ENCODE measurements around the gene ZNF839.
A peak's percentile ranks its signal among the peaks of the same experiment; 100 is the strongest.

ZNF839 gene

DNA sequence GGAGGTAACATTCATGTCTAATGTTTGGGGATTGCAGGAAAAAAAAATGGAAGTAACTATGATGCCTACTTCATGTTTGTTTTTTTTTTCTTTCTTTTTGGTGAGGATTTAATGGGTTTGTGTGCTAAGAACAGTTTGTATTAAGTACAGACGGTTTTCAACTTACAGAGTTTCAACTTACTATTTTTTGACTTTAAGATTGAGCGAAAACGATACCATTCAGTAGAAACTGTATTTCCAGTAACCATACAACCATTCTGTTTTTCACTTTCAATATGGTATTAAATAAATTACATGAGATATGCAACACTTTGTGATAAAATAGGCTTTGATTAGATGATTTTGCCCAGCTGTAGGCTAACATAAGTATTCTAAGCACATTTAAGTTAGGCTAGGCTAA, 53.6 kb downstream of the ZNF839 start:
- H3K4me3 ChIP-seq (ENCODE audit: low read length in 2 of 2), result no peak overlapping the region
- no peak overlapping the region for H3K9ac ChIP-seq (ENCODE audit: low read depth in 1 of 2, low read length in 2 of 2)
- no peak overlapping the region for H3K27ac ChIP-seq (ENCODE audit: low read depth in 2 of 2, low read length in 2 of 2)
- H3K36me3 ChIP-seq (ENCODE audit: control insufficient read depth in 2 of 2, insufficient read depth in 2 of 2, low read length in 2 of 2), result peaks cover 6 to 10% of the 10 kb centered on the region in 2 donors
- H3K9me3 ChIP-seq (ENCODE audit: control insufficient read depth in 2 of 2, low read length in 2 of 2), result no peaks in the 10 kb centered on the region
- H3K4me1 ChIP-seq (ENCODE audit: control insufficient read depth in 2 of 2, insufficient read depth in 2 of 2, low read length in 2 of 2), result no peaks in the 10 kb centered on the region
- no peaks in the 10 kb centered on the region for H3K27me3 ChIP-seq (ENCODE audit: control insufficient read depth in 2 of 2, insufficient read depth in 2 of 2, low read length in 2 of 2)

DNA sequence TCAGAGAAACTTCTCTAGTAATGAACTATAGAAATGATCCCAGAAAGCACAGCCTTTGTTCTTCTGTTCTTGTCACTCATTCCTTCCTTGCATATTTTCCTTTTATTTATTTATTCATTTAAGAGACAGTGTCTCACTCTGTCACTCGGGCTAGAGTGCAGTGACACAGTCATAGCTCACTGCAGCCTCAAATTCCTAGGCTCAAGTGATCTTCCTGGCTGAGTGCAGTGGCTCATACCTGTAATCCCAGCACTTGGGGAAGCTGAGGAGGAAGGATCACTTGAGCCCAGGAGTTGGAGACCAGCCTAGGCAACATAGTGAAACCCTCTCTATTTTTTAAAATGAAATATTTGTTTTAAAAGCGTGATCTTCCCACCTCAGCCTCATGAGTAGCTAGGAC, 54.7 kb downstream of the ZNF839 start:
- no peaks in the 10 kb centered on the region for H3K9me3 ChIP-seq (ENCODE audit: control insufficient read depth in 2 of 2, low read length in 2 of 2)
- H3K9ac ChIP-seq (ENCODE audit: low read depth in 1 of 2, low read length in 2 of 2), result no peak overlapping the region
- H3K4me1 ChIP-seq (ENCODE audit: control insufficient read depth in 2 of 2, insufficient read depth in 2 of 2, low read length in 2 of 2), result no peaks in the 10 kb centered on the region
- H3K4me3 ChIP-seq (ENCODE audit: low read length in 2 of 2), result no peak overlapping the region
- H3K27me3 ChIP-seq (ENCODE audit: control insufficient read depth in 2 of 2, insufficient read depth in 2 of 2, low read length in 2 of 2), result no peaks in the 10 kb centered on the region
- H3K27ac ChIP-seq (ENCODE audit: low read depth in 2 of 2, low read length in 2 of 2), result no peak overlapping the region
- peaks cover 8 to 14% of the 10 kb centered on the region in 2 donors for H3K36me3 ChIP-seq (ENCODE audit: control insufficient read depth in 2 of 2, insufficient read depth in 2 of 2, low read length in 2 of 2)

GRCh38 chr14:102375119-102375518, 55.6 kb downstream of the ZNF839 start:
- no peaks in the 10 kb centered on the region for H3K9me3 ChIP-seq (ENCODE audit: control insufficient read depth in 2 of 2, low read length in 2 of 2)
- no peak overlapping the region for H3K9ac ChIP-seq (ENCODE audit: low read depth in 1 of 2, low read length in 2 of 2)
- H3K36me3 ChIP-seq (ENCODE audit: control insufficient read depth in 2 of 2, insufficient read depth in 2 of 2, low read length in 2 of 2), result peaks cover 11 to 16% of the 10 kb centered on the region in 2 donors
- H3K4me3 ChIP-seq (ENCODE audit: low read length in 2 of 2), result no peak overlapping the region
- H3K27ac ChIP-seq (ENCODE audit: low read depth in 2 of 2, low read length in 2 of 2), result no peak overlapping the region
- H3K4me1 ChIP-seq (ENCODE audit: control insufficient read depth in 2 of 2, insufficient read depth in 2 of 2, low read length in 2 of 2), result no peaks in the 10 kb centered on the region
- H3K27me3 ChIP-seq (ENCODE audit: control insufficient read depth in 2 of 2, insufficient read depth in 2 of 2, low read length in 2 of 2), result no peaks in the 10 kb centered on the region

DNA sequence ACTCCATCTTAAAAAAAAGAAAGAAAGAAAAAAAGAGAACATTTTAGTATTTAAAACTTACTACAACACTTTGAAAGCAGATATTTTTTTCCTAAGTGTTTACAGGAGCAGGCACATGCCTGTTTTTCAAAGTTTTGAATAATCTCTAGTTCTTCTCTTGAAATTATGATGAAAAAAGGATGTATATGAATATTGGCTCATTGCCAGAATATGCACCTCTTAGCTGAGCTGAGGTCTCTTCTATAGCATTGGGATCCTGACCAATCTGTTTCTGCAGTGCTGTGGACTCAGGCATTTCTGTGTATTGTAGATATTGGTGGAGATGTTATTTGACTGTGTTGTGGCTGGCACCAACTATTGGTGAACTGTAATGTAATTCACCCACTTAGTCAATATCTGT, 58.1 kb downstream of the ZNF839 start:
- Histone ChIP-seq H3K27ac (ENCODE audit: low read depth in 2 of 2, low read length in 2 of 2) (no peak overlapping the region), H3K4me3 (ENCODE audit: low read length in 2 of 2) (no peak overlapping the region), H3K4me1 (ENCODE audit: control insufficient read depth in 2 of 2, insufficient read depth in 2 of 2, low read length in 2 of 2) (no peaks in the 10 kb centered on the region), H3K36me3 (ENCODE audit: control insufficient read depth in 2 of 2, insufficient read depth in 2 of 2, low read length in 2 of 2) (peaks cover 11 to 18% of the 10 kb centered on the region in 2 donors), H3K9me3 (ENCODE audit: control insufficient read depth in 2 of 2, low read length in 2 of 2) (no peaks in the 10 kb centered on the region), H3K27me3 (ENCODE audit: control insufficient read depth in 2 of 2, insufficient read depth in 2 of 2, low read length in 2 of 2) (no peaks in the 10 kb centered on the region), H3K9ac (ENCODE audit: low read depth in 1 of 2, low read length in 2 of 2) (no peak overlapping the region)

GRCh38 chr14:102378830-102379229, 59.3 kb downstream of the ZNF839 start:
- Histone ChIP-seq H3K4me3 (ENCODE audit: low read length in 2 of 2) (no peak overlapping the region), H3K27me3 (ENCODE audit: control insufficient read depth in 2 of 2, insufficient read depth in 2 of 2, low read length in 2 of 2) (no peaks in the 10 kb centered on the region), H3K9me3 (ENCODE audit: control insufficient read depth in 2 of 2, low read length in 2 of 2) (no peaks in the 10 kb centered on the region), H3K4me1 (ENCODE audit: control insufficient read depth in 2 of 2, insufficient read depth in 2 of 2, low read length in 2 of 2) (no peaks in the 10 kb centered on the region), H3K36me3 (ENCODE audit: control insufficient read depth in 2 of 2, insufficient read depth in 2 of 2, low read length in 2 of 2) (peaks cover 11 to 18% of the 10 kb centered on the region in 2 donors), H3K9ac (ENCODE audit: low read depth in 1 of 2, low read length in 2 of 2) (no peak overlapping the region), H3K27ac (ENCODE audit: low read depth in 2 of 2, low read length in 2 of 2) (no peak overlapping the region)

DNA sequence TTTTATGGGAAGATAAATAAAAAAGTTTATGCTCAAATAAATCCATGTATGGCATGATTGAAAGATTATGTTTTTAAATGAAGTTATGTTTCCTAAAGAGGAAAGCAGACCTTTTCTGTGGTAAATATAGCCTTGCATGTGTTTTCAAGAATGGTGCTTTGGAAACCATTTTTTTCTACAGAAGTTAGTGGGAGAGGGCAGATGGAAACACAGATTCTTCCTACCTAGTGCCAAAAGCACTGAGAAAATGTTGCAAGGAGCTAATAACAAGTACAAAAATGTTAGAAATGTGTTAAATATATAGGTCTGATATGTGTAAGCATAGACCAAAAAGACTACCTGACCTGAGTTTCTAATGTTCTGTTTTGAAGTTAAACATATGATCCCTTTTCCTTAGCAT, 67.5 kb downstream of the ZNF839 start:
- Histone ChIP-seq H3K36me3 (ENCODE audit: control insufficient read depth in 2 of 2, insufficient read depth in 2 of 2, low read length in 2 of 2) (peaks cover 2 to 3% of the 10 kb centered on the region in 2 donors), H3K27ac (ENCODE audit: low read depth in 2 of 2, low read length in 2 of 2) (no peak overlapping the region), H3K4me1 (ENCODE audit: control insufficient read depth in 2 of 2, insufficient read depth in 2 of 2, low read length in 2 of 2) (peaks cover 9 to 11% of the 10 kb centered on the region in 2 donors), H3K27me3 (ENCODE audit: control insufficient read depth in 2 of 2, insufficient read depth in 2 of 2, low read length in 2 of 2) (no peaks in the 10 kb centered on the region), H3K9ac (ENCODE audit: low read depth in 1 of 2, low read length in 2 of 2) (no peak overlapping the region), H3K9me3 (ENCODE audit: control insufficient read depth in 2 of 2, low read length in 2 of 2) (no peaks in the 10 kb centered on the region), H3K4me3 (ENCODE audit: low read length in 2 of 2) (no peak overlapping the region)

GRCh38 chr14:102389246-102389645, 69.7 kb downstream of the ZNF839 start:
- Histone ChIP-seq H3K9ac (ENCODE audit: low read depth in 1 of 2, low read length in 2 of 2) (no peak overlapping the region), H3K4me1 (ENCODE audit: control insufficient read depth in 2 of 2, insufficient read depth in 2 of 2, low read length in 2 of 2) (peaks cover 9 to 11% of the 10 kb centered on the region in 2 donors), H3K9me3 (ENCODE audit: control insufficient read depth in 2 of 2, low read length in 2 of 2) (no peaks in the 10 kb centered on the region), H3K27ac (ENCODE audit: low read depth in 2 of 2, low read length in 2 of 2) (peak overlapping the region; percentile 13 to 58), H3K27me3 (ENCODE audit: control insufficient read depth in 2 of 2, insufficient read depth in 2 of 2, low read length in 2 of 2) (no peaks in the 10 kb centered on the region), H3K4me3 (ENCODE audit: low read length in 2 of 2) (no peak overlapping the region), H3K36me3 (ENCODE audit: control insufficient read depth in 2 of 2, insufficient read depth in 2 of 2, low read length in 2 of 2) (peaks cover 2 to 3% of the 10 kb centered on the region in 2 donors)

- no peaks in the 10 kb centered on the region for H3K27me3 ChIP-seq (ENCODE audit: control insufficient read depth in 2 of 2, insufficient read depth in 2 of 2, low read length in 2 of 2)
- peaks cover 9 to 11% of the 10 kb centered on the region in 2 donors for H3K4me1 ChIP-seq (ENCODE audit: control insufficient read depth in 2 of 2, insufficient read depth in 2 of 2, low read length in 2 of 2)
- no peak overlapping the region for H3K4me3 ChIP-seq (ENCODE audit: low read length in 2 of 2)
- H3K27ac ChIP-seq (ENCODE audit: low read depth in 2 of 2, low read length in 2 of 2), result peak overlapping the region; percentile 58 to 69
- peaks cover 2 to 3% of the 10 kb centered on the region in 2 donors for H3K36me3 ChIP-seq (ENCODE audit: control insufficient read depth in 2 of 2, insufficient read depth in 2 of 2, low read length in 2 of 2)
- peak overlapping the region in 1 of 2 donors; percentile 9 for H3K9ac ChIP-seq (ENCODE audit: low read depth in 1 of 2, low read length in 2 of 2)
- no peaks in the 10 kb centered on the region for H3K9me3 ChIP-seq (ENCODE audit: control insufficient read depth in 2 of 2, low read length in 2 of 2)
Measured at GRCh38 chr14:102390064-102390855, 70.7 kb downstream of the ZNF839 start.
